Prostate gland (tissue), 2 donors: ENCODE data around the gene FOXD2. TPM values are rescaled to one million over a fixed set of nuclear protein-coding genes. Genes with fewer than 3 reads are reported as not detected.
A peak's percentile ranks its signal among the peaks of the same experiment; 100 is the strongest.

Source experiments
- DNase-seq: peaks from one replicate; pipeline ENCODE4 v3.0.0-alpha.2; 2019; ENCODE audit warnings: low spot score
- H3K27ac ChIP-seq, 2 donors: fragments of 200-600 bp; sonication (generic); 2 replicates each; pipeline ENCODE4 v1.5.1; 2017 to 2019
- H3K27me3 ChIP-seq: fragments of 200-600 bp; sonication (generic); replicated peaks from 2 replicates; pipeline ENCODE4 v1.5.1; 2019; ENCODE audit not compliant: insufficient read depth
- H3K36me3 ChIP-seq, 2 donors: fragments of 200-600 bp; sonication (generic); 1 replicate in 1 of 2; 2 replicates in 1 of 2; pipeline versions ENCODE4 v1.5.1 to v1.8.1; 2017 to 2019
- H3K4me1 ChIP-seq: fragments of 200-600 bp; sonication (generic); replicated peaks from 2 replicates; pipeline ENCODE4 v1.5.1; 2019
- H3K4me3 ChIP-seq, 2 donors: fragments of 200-600 bp; sonication (generic); 2 replicates each; pipeline ENCODE4 v1.5.1; 2017 to 2019
- H3K9me3 ChIP-seq: fragments of 200-600 bp; sonication (generic); 2 replicates; pipeline ENCODE4 v1.5.1; 2017
- CTCF ChIP-seq, 4 experiments: fragments of 200-600 bp in 2 of 4; fragments of 450-650 bp in 2 of 4; sonication (generic) in 2 of 4; IDR thresholded peaks; 1 replicate in 3 of 4; 2 replicates in 1 of 4; pipeline ENCODE4 v1.5.1; 2016 to 2019; ENCODE audit warnings: antibody characterized with exemption in 4 of 4, mild to moderate bottlenecking in 2 of 4, moderate library complexity in 2 of 4
- POLR2A ChIP-seq: fragments of 450-650 bp; IDR thresholded peaks from one replicate; pipeline ENCODE4 v1.6.1; 2016; ENCODE audit warnings: antibody characterized with exemption, mild to moderate bottlenecking
- POLR2AphosphoS5 ChIP-seq: sonication (generic); formaldehyde crosslinking; IDR thresholded peaks from one replicate; pipeline ENCODE4 v1.6.1; 2017; ENCODE audit warnings: antibody characterized with exemption
- WGBS: methylation state at CpG from one replicate; pipeline ENCODE4 v1.1.5; 2018; 5-methylcytosine and 5-hydroxymethylcytosine counted together
- intact Hi-C: fragments of 100-400 bp; cut with DNase I; formaldehyde crosslinking; loops from one replicate; pipeline ENCODE4 v1.14.2; 2022
- total RNA-seq, 2 donors: library from RNA; depleted of rRNA; stranded (reverse); fragments of >200 nt; gene quantifications; one replicate each; pipeline ENCODE4 v1.1.0, GENCODE V29; 2016

The FOXD2 gene
- total RNA-seq, 2 donors from 2014 or later, result 1.2 to 1.8 TPM

DNA sequence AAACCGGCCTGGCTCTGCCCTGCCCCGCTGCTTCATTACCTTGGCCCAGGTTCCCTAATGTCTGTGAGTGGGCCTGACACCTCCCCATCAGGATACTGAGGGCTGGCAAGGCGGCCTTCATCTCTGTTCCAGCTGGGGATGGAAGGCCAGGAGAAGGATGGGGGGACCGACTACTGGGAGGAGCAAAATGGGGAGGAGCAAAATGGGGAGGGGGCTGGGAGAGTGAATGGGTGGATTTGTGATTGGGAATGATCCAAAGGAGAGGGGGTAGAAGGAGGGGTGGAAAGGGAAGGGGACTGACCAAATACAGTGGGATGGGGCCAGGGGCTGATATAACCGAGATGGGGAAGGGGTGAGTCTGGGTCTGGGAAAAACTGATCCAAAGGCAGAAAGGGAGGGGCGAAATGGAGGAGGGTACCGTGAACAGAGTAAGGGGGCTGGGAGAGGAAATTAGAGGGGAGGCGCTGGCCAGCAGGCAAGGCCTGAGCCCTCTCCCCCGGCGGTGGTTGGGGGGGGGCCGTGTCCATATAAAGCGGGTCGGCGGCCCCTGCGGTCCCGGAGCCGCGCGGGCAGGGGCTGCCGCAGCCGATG lies 22.0 kb upstream of the FOXD2 start, which contains the start of gene FOXE3:
Gene FOXE3, plus strand, starts transcription at position 558 of the 591 bp plus-strand sequence. Its CDS starts 31 bp downstream, at position 589.
- intact Hi-C loops, result no loop called here
- Histone ChIP-seq H3K36me3 (no peaks in the 10 kb centered on the region), H3K4me3 (peak within 1 kb of the TSS in 1 of 2 donors; percentile 17), H3K9me3 (no peaks in the 10 kb centered on the region), H3K27ac (no peak within 1 kb of the TSS), H3K27me3 (peaks cover 10% of the 10 kb centered on the region), H3K4me1 (no peaks in the 10 kb centered on the region)
- DNase-seq, result no peak
- 25% methylated on average over 21 of the region's 21 CpGs for WGBS
- TF ChIP-seq POLR2A, result no peak

GRCh38 chr1:47416319-47417169 lies 21.3 kb upstream of the FOXD2 start:
- Histone ChIP-seq H3K9me3 (no peaks in the 10 kb centered on the region), H3K4me1 (no peaks in the 10 kb centered on the region), H3K27ac (no peak overlapping the region), H3K36me3 (no peaks in the 10 kb centered on the region), H3K4me3 (peak overlapping the region in 1 of 2 donors; percentile 17), H3K27me3 (peaks cover 10% of the 10 kb centered on the region)
- no peak for DNase-seq
- no peak for TF ChIP-seq CTCF (IDR thresholded peaks at IDR 0.05)
- TF ChIP-seq POLR2AphosphoS5, result no peak
- TF ChIP-seq POLR2A, result no peak
- WGBS, result 4% methylated on average over 36 of the region's 134 CpGs
- intact Hi-C loops, result no loop called here

DNA sequence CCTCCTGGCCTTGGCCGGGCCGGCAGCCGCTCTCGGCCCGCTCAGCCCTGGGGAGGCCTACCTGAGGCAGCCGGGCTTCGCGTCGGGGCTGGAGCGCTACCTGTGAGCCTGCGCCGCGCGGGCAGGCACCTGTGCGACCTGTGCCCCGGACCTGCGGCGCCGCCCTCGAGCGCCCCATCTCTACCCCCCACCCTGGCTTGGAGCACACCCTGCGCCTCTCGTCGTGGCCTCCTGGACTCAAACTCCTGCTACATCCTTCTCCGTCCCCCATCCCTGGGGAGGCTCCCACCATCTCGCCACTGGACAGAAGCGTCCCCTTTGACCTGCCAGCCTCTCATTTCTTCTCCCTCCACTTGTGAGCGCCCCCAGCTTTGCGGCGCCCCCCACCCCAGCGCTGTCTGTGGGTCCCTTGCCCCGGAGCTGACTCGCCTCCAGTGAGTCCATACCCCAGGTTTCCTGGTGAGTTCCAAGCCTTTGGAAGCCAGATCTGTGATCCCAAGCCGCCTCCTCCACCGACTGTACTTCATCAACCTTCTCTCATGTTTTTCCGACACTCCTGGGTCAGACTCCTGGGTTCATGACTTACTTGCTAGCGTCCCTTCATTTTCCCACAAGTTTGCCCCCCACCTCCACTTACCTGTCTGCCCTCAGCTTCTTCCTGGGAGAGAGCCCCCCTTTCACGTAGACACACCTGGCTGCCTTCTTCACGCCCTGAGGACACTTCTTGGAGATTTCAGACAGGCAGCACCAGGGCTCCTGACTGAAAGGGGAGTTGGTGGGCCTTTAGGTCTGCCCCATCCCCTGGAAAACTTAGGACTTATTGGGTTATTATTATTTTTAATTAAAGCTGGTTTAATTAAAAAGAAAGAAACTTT lies 20.4 kb upstream of the FOXD2 start:
- no peaks in the 10 kb centered on the region for H3K9me3 ChIP-seq
- no peaks in the 10 kb centered on the region for H3K4me1 ChIP-seq
- peak overlapping the region in 1 of 2 donors; percentile 17 for H3K4me3 ChIP-seq
- no peak for DNase-seq
- no peaks in the 10 kb centered on the region for H3K36me3 ChIP-seq
- no peak for TF ChIP-seq POLR2A
- TF ChIP-seq CTCF (IDR thresholded peaks at IDR 0.05), result no peak
- TF ChIP-seq POLR2AphosphoS5, result no peak
- H3K27me3 ChIP-seq, result peaks cover 10% of the 10 kb centered on the region
- 44% methylated on average over 28 of the region's 39 CpGs for WGBS
- intact Hi-C loops, result no loop called here
- H3K27ac ChIP-seq, result no peak overlapping the region

DNA sequence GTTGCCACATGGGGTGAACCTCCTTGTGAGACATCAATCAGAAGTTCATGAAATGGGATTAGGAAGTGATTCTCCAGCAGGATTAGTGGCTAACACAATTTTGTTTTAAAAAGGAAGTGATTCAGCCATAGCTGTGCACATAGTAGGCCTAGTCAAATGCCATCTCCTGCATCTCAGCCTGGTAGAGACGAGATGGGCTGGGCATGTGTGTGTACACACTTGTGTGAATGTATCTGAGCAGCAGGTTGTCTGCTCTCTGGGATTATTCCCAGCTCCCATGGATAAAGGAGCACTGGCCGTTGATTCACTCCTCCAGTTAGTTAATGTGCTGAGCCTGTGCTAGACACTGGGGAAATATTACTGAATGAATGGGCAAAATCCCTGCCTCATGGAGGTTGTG lies 19.7 kb upstream of the FOXD2 start:
- Histone ChIP-seq H3K4me1 (no peaks in the 10 kb centered on the region), H3K27me3 (peaks cover 10% of the 10 kb centered on the region), H3K4me3 (no peak overlapping the region), H3K9me3 (no peaks in the 10 kb centered on the region), H3K36me3 (no peaks in the 10 kb centered on the region), H3K27ac (no peak overlapping the region)
- no peak for DNase-seq
- no peak for TF ChIP-seq POLR2AphosphoS5
- TF ChIP-seq CTCF (IDR thresholded peaks at IDR 0.05), result no peak
- no peak for TF ChIP-seq POLR2A
- WGBS, result 95% methylated on average over 2 of the region's 2 CpGs
- intact Hi-C loops, result no loop called here

DNA sequence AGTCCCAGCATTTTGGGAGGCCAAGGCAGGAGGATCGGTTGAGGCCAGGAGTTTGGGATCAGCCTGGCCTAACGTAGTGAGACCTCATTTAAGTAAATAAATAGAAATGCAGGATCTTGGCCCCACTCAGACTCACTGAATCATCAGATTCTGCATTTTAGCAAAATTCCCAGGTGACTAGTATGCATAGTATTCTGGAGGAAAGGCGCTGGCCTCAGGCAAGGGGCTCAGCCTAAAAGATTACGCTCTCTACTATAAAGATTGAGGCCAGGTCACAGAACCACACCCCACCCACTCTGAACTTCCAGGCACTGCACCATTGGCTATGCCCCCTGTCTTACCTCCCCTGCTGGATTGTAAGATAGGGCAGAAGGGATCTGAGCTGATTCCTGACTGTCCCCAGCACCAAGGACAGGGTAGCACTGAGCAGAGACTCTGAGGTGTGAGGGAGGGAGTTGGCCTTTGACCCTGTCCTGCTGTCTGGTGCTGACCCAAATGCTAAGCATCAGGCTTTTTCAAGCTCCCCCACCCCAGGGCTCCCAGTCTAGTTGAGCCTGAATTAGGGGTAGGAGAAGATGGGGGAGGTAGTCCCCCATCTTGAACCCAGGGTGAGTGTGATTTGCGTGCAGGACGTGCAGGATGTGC lies 19.0 kb upstream of the FOXD2 start:
- no peak for TF ChIP-seq POLR2AphosphoS5
- no peak for TF ChIP-seq CTCF (IDR thresholded peaks at IDR 0.05)
- no peak for TF ChIP-seq POLR2A
- DNase-seq, result no peak
- intact Hi-C loops, result no loop called here
- H3K27ac ChIP-seq, result no peak overlapping the region
- 94% methylated on average over 6 of the region's 6 CpGs for WGBS
- peaks cover 10% of the 10 kb centered on the region for H3K27me3 ChIP-seq
- no peak overlapping the region for H3K4me3 ChIP-seq
- H3K9me3 ChIP-seq, result no peaks in the 10 kb centered on the region
- H3K36me3 ChIP-seq, result no peaks in the 10 kb centered on the region
- no peaks in the 10 kb centered on the region for H3K4me1 ChIP-seq
